SK-N-SH treated with all-trans-retinoic acid at 6 μM for 48 hours (cell line): ENCODE results near the gene TRIL.

Source experiments
- ARNTL ChIP-seq: fragments of 450-650 bp; formaldehyde crosslinking; IDR thresholded peaks from 2 replicates; pipeline ENCODE4 v1.5.0; 2020; ENCODE audit warnings: low read depth, mild to moderate bottlenecking, moderate library complexity, borderline replicate concordance
- ESRRG ChIP-seq: fragments of 250-450 bp; sonication (Bioruptor Pico); IDR thresholded peaks from 2 replicates; pipeline ENCODE4 v1.6.1; 2021; ENCODE audit warnings: mild to moderate bottlenecking
- PPARA ChIP-seq: fragments of 250-450 bp; sonication (Bioruptor Pico); IDR thresholded peaks from 2 replicates; pipeline ENCODE4 v1.5.0; 2020; ENCODE audit warnings: mild to moderate bottlenecking, borderline replicate concordance
- ZFP30 ChIP-seq: fragments of 450-650 bp; formaldehyde crosslinking; IDR thresholded peaks from 2 replicates; pipeline ENCODE4 v1.5.0; 2022; ENCODE audit warnings: mild to moderate bottlenecking, moderate library complexity
- ZNF70 ChIP-seq: fragments of 450-650 bp; formaldehyde crosslinking; IDR thresholded peaks from 2 replicates; pipeline ENCODE4 v1.5.0; 2020; ENCODE audit warnings: mild to moderate bottlenecking, moderate library complexity
- TF ChIP-seq, protein P1 (sequence below): fragments of 250-450 bp; sonication (Bioruptor Pico); IDR thresholded peaks from 2 replicates; pipeline ENCODE4 v1.8.0; 2020; ENCODE audit warnings: mild to moderate bottlenecking, moderate library complexity, borderline replicate concordance
- TF ChIP-seq, protein P2 (sequence below): fragments of 250-450 bp; sonication (Bioruptor Pico); IDR thresholded peaks from 2 replicates; pipeline ENCODE4 v1.5.1; 2020; ENCODE audit warnings: low read depth, mild to moderate bottlenecking, moderate library complexity
- TF ChIP-seq, protein P3 (sequence below): fragments of 250-450 bp; sonication (Bioruptor Pico); IDR thresholded peaks from 2 replicates; pipeline ENCODE4 v1.8.0; 2021; ENCODE audit warnings: low read depth, mild to moderate bottlenecking, moderate library complexity, borderline replicate concordance

DNA sequence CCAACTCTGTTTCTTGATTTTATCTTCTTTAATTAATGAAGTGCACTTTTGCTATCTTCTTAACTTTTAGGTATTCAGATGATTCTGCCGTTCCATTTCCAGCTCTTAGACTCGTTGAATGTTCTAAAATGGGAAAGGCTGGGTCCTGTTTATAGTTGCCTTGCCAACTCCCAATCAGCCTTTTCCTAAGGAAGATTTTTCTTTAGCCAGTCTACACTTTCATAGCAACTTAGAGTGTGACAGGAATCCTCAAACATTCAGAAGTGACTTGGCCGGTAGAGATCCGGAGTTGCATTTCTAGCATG, 23.0 kb upstream of the TRIL start:
- TF ChIP-seq, protein P1, sequence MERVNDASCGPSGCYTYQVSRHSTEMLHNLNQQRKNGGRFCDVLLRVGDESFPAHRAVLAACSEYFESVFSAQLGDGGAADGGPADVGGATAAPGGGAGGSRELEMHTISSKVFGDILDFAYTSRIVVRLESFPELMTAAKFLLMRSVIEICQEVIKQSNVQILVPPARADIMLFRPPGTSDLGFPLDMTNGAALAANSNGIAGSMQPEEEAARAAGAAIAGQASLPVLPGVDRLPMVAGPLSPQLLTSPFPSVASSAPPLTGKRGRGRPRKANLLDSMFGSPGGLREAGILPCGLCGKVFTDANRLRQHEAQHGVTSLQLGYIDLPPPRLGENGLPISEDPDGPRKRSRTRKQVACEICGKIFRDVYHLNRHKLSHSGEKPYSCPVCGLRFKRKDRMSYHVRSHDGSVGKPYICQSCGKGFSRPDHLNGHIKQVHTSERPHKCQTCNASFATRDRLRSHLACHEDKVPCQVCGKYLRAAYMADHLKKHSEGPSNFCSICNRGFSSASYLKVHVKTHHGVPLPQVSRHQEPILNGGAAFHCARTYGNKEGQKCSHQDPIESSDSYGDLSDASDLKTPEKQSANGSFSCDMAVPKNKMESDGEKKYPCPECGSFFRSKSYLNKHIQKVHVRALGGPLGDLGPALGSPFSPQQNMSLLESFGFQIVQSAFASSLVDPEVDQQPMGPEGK = no peak
- TF ChIP-seq ARNTL = no peak
- no peak for TF ChIP-seq PPARA (CRISPR knock-in tag)
- TF ChIP-seq ESRRG (CRISPR knock-in tag) = no peak
- TF ChIP-seq, protein P2, sequence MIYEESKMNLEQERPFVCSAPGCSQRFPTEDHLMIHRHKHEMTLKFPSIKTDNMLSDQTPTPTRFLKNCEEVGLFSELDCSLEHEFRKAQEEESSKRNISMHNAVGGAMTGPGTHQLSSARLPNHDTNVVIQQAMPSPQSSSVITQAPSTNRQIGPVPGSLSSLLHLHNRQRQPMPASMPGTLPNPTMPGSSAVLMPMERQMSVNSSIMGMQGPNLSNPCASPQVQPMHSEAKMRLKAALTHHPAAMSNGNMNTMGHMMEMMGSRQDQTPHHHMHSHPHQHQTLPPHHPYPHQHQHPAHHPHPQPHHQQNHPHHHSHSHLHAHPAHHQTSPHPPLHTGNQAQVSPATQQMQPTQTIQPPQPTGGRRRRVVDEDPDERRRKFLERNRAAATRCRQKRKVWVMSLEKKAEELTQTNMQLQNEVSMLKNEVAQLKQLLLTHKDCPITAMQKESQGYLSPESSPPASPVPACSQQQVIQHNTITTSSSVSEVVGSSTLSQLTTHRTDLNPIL (CRISPR knock-in tag) = no peak
- no peak for TF ChIP-seq ZFP30 (CRISPR knock-in tag)
- TF ChIP-seq, protein P3, sequence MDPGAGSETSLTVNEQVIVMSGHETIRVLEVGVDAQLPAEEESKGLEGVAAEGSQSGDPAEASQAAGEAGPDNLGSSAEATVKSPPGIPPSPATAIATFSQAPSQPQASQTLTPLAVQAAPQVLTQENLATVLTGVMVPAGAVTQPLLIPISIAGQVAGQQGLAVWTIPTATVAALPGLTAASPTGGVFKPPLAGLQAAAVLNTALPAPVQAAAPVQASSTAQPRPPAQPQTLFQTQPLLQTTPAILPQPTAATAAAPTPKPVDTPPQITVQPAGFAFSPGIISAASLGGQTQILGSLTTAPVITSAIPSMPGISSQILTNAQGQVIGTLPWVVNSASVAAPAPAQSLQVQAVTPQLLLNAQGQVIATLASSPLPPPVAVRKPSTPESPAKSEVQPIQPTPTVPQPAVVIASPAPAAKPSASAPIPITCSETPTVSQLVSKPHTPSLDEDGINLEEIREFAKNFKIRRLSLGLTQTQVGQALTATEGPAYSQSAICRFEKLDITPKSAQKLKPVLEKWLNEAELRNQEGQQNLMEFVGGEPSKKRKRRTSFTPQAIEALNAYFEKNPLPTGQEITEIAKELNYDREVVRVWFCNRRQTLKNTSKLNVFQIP (CRISPR knock-in tag) = no peak
- TF ChIP-seq ZNF70 = no peak
